ENCODE data around the gene GRK7. TPM values are rescaled to one million over a fixed set of nuclear protein-coding genes. Genes with fewer than 3 reads are reported as not detected.

Gene GRK7
- total RNA-seq, 1 experiment from 2014 or later = not detected

DNA sequence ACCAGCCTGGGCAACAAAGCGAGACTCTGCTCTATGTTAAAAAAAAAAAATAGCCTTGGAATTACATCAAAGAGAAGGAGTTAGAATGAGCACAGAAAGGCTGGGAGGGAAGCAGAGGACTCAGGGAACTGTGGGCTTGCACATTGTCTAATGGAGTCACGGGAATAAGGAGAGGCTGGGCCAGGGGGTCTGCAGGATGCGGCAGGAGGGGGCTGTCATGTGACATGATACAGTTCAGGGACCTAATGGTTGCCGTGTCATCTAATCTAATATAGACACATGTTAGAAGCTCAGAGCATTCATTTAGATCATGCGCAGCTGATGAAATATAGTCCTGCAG lies 32.5 kb downstream of the GRK7 start:
- Histone ChIP-seq H2BK20ac (ENCODE audit: low read depth, low read length, poor library complexity, severe bottlenecking) (no peak overlapping the region), H4K20me1 (ENCODE audit: control insufficient read depth, insufficient read depth, insufficient read length) (no peaks in the 10 kb centered on the region), H3K23ac (ENCODE audit: insufficient read length, low read depth, low read length) (no peak overlapping the region), H2BK120ac (ENCODE audit: low read depth, low read length, poor library complexity, severe bottlenecking) (no peak overlapping the region), H3T11ph (ENCODE audit: low read length) (no peak overlapping the region), H3K18ac (ENCODE audit: insufficient read length, low read depth, low read length) (no peak overlapping the region), H3K4ac (ENCODE audit: low read depth, low read length) (no peak overlapping the region), H4K5ac (ENCODE audit: insufficient read length, low read depth, low read length) (no peak overlapping the region), H3K79me2 (ENCODE audit: insufficient read depth, low read length) (no peaks in the 10 kb centered on the region), H2BK12ac (ENCODE audit: insufficient read length, low read depth, low read length) (no peak overlapping the region), H3K14ac (ENCODE audit: insufficient read depth, low read length) (no peak overlapping the region), H3K23me2 (ENCODE audit: insufficient read length, low read depth, low read length, poor library complexity, severe bottlenecking) (no peaks in the 10 kb centered on the region), H2AK5ac (ENCODE audit: insufficient read length, low read length) (no peak overlapping the region), H2AFZ (ENCODE audit: low read length) (no peak overlapping the region), H4K8ac (replicated peaks; ENCODE audit: insufficient read length, low read depth, low read length) (no peak overlapping the region), H2BK15ac (ENCODE audit: low read depth, low read length) (no peak overlapping the region), H3K4me1 (ENCODE audit: insufficient read depth, low read length) (peaks cover 6% of the 10 kb centered on the region; the same call in 1 of the 2 replicates), H2BK5ac (ENCODE audit: insufficient read length, low read length) (no peak overlapping the region), H3K27me3 (ENCODE audit: insufficient read depth, low read length) (no peaks in the 10 kb centered on the region), H3K27ac (ENCODE audit: insufficient read length, low read depth, low read length) (no peak overlapping the region), H3K79me1 (ENCODE audit: insufficient read depth, low read depth, low read length, poor library complexity, severe bottlenecking) (no peaks in the 10 kb centered on the region), H3K9ac (ENCODE audit: extremely low read depth, insufficient read length, low read length) (no peak overlapping the region), H3K4me2 (ENCODE audit: insufficient read depth, insufficient read length, low read length) (no peak overlapping the region), H3K56ac (ENCODE audit: insufficient read length, low read depth, low read length) (no peak overlapping the region), H3K9me3 (ENCODE audit: control insufficient read depth, low read depth, low read length) (no peaks in the 10 kb centered on the region), H4K91ac (ENCODE audit: insufficient read length, low read depth, low read length) (no peak overlapping the region)
- TF ChIP-seq, protein P1, sequence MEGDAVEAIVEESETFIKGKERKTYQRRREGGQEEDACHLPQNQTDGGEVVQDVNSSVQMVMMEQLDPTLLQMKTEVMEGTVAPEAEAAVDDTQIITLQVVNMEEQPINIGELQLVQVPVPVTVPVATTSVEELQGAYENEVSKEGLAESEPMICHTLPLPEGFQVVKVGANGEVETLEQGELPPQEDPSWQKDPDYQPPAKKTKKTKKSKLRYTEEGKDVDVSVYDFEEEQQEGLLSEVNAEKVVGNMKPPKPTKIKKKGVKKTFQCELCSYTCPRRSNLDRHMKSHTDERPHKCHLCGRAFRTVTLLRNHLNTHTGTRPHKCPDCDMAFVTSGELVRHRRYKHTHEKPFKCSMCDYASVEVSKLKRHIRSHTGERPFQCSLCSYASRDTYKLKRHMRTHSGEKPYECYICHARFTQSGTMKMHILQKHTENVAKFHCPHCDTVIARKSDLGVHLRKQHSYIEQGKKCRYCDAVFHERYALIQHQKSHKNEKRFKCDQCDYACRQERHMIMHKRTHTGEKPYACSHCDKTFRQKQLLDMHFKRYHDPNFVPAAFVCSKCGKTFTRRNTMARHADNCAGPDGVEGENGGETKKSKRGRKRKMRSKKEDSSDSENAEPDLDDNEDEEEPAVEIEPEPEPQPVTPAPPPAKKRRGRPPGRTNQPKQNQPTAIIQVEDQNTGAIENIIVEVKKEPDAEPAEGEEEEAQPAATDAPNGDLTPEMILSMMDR (conservative IDR thresholded peaks at IDR 0.05) = no peak
- H3K9me3 Mint-ChIP-seq = peaks cover 2 to 5% of the 10 kb centered on the region in 2 experiments; a peak in 4 of 5 replicates
- H3K4me1 Mint-ChIP-seq = peaks cover 28 to 37% of the 10 kb centered on the region in 2 experiments
- no peak overlapping the region; a peak in 1 of 7 replicates for H3K27ac Mint-ChIP-seq
- H3K27me3 Mint-ChIP-seq (ENCODE audit: low read depth) = peaks cover 34% of the 10 kb centered on the region
- DNase-seq = no peak
- H3K36me3 Mint-ChIP-seq (ENCODE audit: insufficient read depth in 1 of 3, low read depth in 3 of 3) = peaks cover 0 to 5% (median 2%) of the 10 kb centered on the region in 3 experiments; a peak in 2 of 7 replicates
- 0 out of 5 replicates have a peak overlapping the region, but pooled peaks of 1 of the 2 experiments have one; percentile 17 for H3K4me3 Mint-ChIP-seq
- no CpG with 5 or more reads among the region's 5 CpGs for WGBS (ENCODE audit: extremely low coverage, insufficient read length, low lambda C conversion rate)
